Keratinocyte (primary cell): ENCODE measurements around the gene SCRN2. TPM values are rescaled to one million over a fixed set of nuclear protein-coding genes. Genes with fewer than 3 reads are reported as not detected.

Experiments used
- DNase-seq: peaks from one replicate; pipeline ENCODE4 v3.0.0-alpha.2; 2011; ENCODE audit warnings: low read depth, missing footprints, low spot score
- FAIRE-seq: peaks from 2 replicates; lab custom pipeline; 2011; peaks lifted over from hg19 to GRCh38; lab: Jason Lieb, UNC
- H2AFZ ChIP-seq: 2 replicates; pipeline ENCODE4 v1.6.0; 2012; ENCODE audit warnings: low read length, control low read depth, inconsistent platforms; ENCODE audit not compliant: control insufficient read depth
- H3K27ac ChIP-seq: 2 replicates; pipeline ENCODE4 v1.5.1; 2011; ENCODE audit warnings: low read length; ENCODE audit not compliant: control insufficient read depth, insufficient read depth
- H3K27me3 ChIP-seq: 3 replicates; pipeline ENCODE4 v1.6.0; 2011; ENCODE audit warnings: low read length; ENCODE audit not compliant: control insufficient read depth, insufficient read depth; ENCODE audit errors: extremely low read depth
- H3K36me3 ChIP-seq, 2 experiments: 2 replicates in 1 of 2; 3 replicates in 1 of 2; pipeline ENCODE4 v1.5.1; 2011; ENCODE audit warnings: low read length in 2 of 2, mild to moderate bottlenecking in 1 of 2; ENCODE audit not compliant: control insufficient read depth in 2 of 2, insufficient read depth in 2 of 2; ENCODE audit errors: extremely low read depth in 1 of 2
- H3K4me1 ChIP-seq: 3 replicates; pipeline ENCODE4 v1.5.1; 2011; ENCODE audit warnings: low read length; ENCODE audit not compliant: control insufficient read depth, insufficient read depth; ENCODE audit errors: extremely low read depth
- H3K4me2 ChIP-seq: 3 replicates; pipeline ENCODE4 v1.6.0; 2011; ENCODE audit warnings: low read depth, low read length; ENCODE audit not compliant: control insufficient read depth, insufficient read depth; ENCODE audit errors: extremely low read depth
- H3K4me3 ChIP-seq, 3 experiments: fragments of 200-600 bp in 1 of 3; sonication (generic) in 1 of 3; 2 replicates in 2 of 3; 3 replicates in 1 of 3; pipeline ENCODE4 v1.5.1; 2011 to 2016; ENCODE audit warnings: low read length in 3 of 3, mild to moderate bottlenecking in 3 of 3, control low read depth in 2 of 3, inconsistent platforms in 1 of 3, low read depth in 1 of 3, mixed read lengths in 1 of 3, mixed run types in 1 of 3, moderate library complexity in 1 of 3; ENCODE audit not compliant: control insufficient read depth in 2 of 3, insufficient read depth in 2 of 3; ENCODE audit errors: extremely low read depth in 1 of 3
- H3K79me2 ChIP-seq: 2 replicates; pipeline ENCODE4 v1.6.0; 2012; ENCODE audit warnings: low read length; ENCODE audit not compliant: control insufficient read depth, insufficient read depth
- H3K9ac ChIP-seq: 3 replicates; pipeline ENCODE4 v1.6.0; 2011; ENCODE audit warnings: low read length; ENCODE audit not compliant: control insufficient read depth, insufficient read depth; ENCODE audit errors: extremely low read depth
- H3K9me1 ChIP-seq: 3 replicates; pipeline ENCODE4 v1.6.0; 2011; ENCODE audit warnings: low read length; ENCODE audit not compliant: control insufficient read depth, insufficient read depth; ENCODE audit errors: extremely low read depth
- H3K9me3 ChIP-seq: 2 replicates; pipeline ENCODE4 v1.5.1; 2012; ENCODE audit warnings: low read depth, low read length; ENCODE audit not compliant: control insufficient read depth
- H4K20me1 ChIP-seq: 3 replicates; pipeline ENCODE4 v1.6.0; 2011; ENCODE audit warnings: low read length; ENCODE audit not compliant: control insufficient read depth, insufficient read depth; ENCODE audit errors: extremely low read depth
- CTCF ChIP-seq, 3 experiments: IDR thresholded peaks in 1 of 3; conservative IDR thresholded peaks in 1 of 3; optimal IDR thresholded peaks in 1 of 3; 2 replicates in 2 of 3; 3 replicates in 1 of 3; pipeline versions ENCODE3 to v1.5.1; 2011; ENCODE audit warnings: low read length in 3 of 3, mild to moderate bottlenecking in 3 of 3, moderate library complexity in 2 of 3, control low read depth in 1 of 3, inconsistent platforms in 1 of 3; ENCODE audit not compliant: insufficient read depth in 2 of 3; ENCODE audit errors: extremely low read depth in 1 of 3
- EZH2 ChIP-seq: IDR thresholded peaks from one replicate; pipeline ENCODE4 v1.6.1; 2012; ENCODE audit warnings: inconsistent platforms, mild to moderate bottlenecking, low read length, moderate library complexity
- dilution Hi-C: fragments of 300-500 bp; cut with MboI; formaldehyde crosslinking; loops from one replicate; pipeline ENCODE4 v1.7.0; 2020; ENCODE audit warnings: low sequenced_read_pairs; ENCODE audit not compliant: extremely low pct_ligation_motif_present
- polyA plus RNA-seq, 5 experiments: library from polyadenylated mRNA; depleted of rRNA in 3 of 5; stranded (reverse) in 3 of 5; stranded (forward) in 1 of 5; unstranded in 1 of 5; fragments of >200 nt; gene quantifications; 1 replicate in 1 of 5; 2 replicates in 3 of 5; 3 replicates in 1 of 5; pipeline versions ENCODE4 v1.2.1 to v1.2.3, GENCODE V29; 2011 to 2012; ENCODE audit warnings: missing spikeins in 2 of 5, low read depth in 1 of 5, low replicate concordance in 1 of 5

SCRN2 gene
- polyA plus RNA-seq, 1 donor (not counting 4 experiments of a cell fraction or from before 2014, with no cell fraction given), result 17.1 TPM

DNA sequence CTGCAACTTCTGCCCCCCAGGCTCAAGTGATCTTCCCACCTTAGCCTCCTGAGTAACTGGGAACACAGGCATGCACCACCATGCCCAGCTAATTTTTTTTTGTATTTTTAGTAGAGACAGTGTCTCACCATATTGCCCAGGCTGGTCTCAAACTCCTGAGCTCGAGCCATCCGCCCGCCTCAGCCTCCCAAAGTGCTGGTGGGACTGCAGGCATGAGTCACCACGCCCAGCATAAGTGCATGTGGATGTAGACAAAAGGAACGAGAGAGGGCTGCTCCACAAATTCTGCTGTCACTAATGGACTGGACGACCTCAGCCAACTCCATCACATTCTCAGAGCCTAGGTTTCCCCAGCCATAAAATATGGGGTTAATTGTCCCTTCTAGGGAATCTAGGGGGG, 47.2 kb upstream of the SCRN2 start:
- Histone ChIP-seq H3K79me2 (no peaks in the 10 kb centered on the region), H3K9ac (no peak overlapping the region), H3K27me3 (no peaks in the 10 kb centered on the region), H3K27ac (no peak overlapping the region), H3K9me3 (no peaks in the 10 kb centered on the region), H3K4me2 (no peak overlapping the region), H2AFZ (no peak overlapping the region), H4K20me1 (no peaks in the 10 kb centered on the region), H3K4me1 (peaks cover 10% of the 10 kb centered on the region), H3K4me3 (no peak overlapping the region), H3K9me1 (no peaks in the 10 kb centered on the region), H3K36me3 (no peaks in the 10 kb centered on the region)
- dilution Hi-C loops, result no loop called here
- FAIRE-seq, result no peak
- TF ChIP-seq EZH2 (no peak), CTCF (optimal IDR thresholded peaks at IDR 0.05 in 1 of 3, IDR thresholded peaks at IDR 0.05 in 1 of 3, conservative IDR thresholded peaks at IDR 0.05 in 1 of 3; ENCODE audit: extremely low read depth in 1 of 3, insufficient read depth in 2 of 3, low read length in 3 of 3) (no peak)
- no peak for DNase-seq

- Histone ChIP-seq H3K27me3 (no peaks in the 10 kb centered on the region), H3K9ac (no peak overlapping the region), H4K20me1 (no peaks in the 10 kb centered on the region), H2AFZ (peak overlapping the region; percentile 29), H3K4me2 (no peak overlapping the region), H3K4me1 (peaks cover 13% of the 10 kb centered on the region), H3K4me3 (no peak overlapping the region), H3K9me3 (no peaks in the 10 kb centered on the region), H3K27ac (no peak overlapping the region), H3K79me2 (no peaks in the 10 kb centered on the region), H3K36me3 (no peaks in the 10 kb centered on the region), H3K9me1 (no peaks in the 10 kb centered on the region)
- FAIRE-seq (no peak), DNase-seq (no peak)
- TF ChIP-seq CTCF (optimal IDR thresholded peaks at IDR 0.05 in 1 of 3, IDR thresholded peaks at IDR 0.05 in 1 of 3, conservative IDR thresholded peaks at IDR 0.05 in 1 of 3; ENCODE audit: extremely low read depth in 1 of 3, insufficient read depth in 2 of 3, low read length in 3 of 3) (no peak), EZH2 (no peak)
- dilution Hi-C loops, result no loop called here
Observed at GRCh38 chr17:47884905-47885730, 44.0 kb upstream of the SCRN2 start.
